ENCODE data around the gene AP3S2.

The AP3S2 gene

DNA sequence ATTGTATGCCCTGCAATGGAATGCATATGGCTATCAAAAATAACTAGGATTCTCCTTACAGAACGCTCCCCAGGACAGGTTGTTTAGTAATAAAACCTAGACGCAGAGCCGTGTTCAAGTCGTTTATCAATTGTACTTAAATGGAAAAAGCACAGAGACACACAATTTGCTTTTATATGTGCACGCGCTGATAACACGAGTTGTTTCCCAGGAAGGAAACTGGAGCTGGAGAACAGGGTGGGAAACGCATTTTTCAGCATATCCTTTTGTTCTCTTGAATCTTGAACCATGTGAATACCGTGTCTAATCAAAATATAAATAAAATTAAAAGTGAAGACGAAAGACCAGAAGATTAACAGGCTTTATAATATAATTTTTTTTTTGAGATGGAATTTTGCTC is 75.5 kb downstream of the AP3S2 start:
- TF ChIP-seq, protein P1, sequence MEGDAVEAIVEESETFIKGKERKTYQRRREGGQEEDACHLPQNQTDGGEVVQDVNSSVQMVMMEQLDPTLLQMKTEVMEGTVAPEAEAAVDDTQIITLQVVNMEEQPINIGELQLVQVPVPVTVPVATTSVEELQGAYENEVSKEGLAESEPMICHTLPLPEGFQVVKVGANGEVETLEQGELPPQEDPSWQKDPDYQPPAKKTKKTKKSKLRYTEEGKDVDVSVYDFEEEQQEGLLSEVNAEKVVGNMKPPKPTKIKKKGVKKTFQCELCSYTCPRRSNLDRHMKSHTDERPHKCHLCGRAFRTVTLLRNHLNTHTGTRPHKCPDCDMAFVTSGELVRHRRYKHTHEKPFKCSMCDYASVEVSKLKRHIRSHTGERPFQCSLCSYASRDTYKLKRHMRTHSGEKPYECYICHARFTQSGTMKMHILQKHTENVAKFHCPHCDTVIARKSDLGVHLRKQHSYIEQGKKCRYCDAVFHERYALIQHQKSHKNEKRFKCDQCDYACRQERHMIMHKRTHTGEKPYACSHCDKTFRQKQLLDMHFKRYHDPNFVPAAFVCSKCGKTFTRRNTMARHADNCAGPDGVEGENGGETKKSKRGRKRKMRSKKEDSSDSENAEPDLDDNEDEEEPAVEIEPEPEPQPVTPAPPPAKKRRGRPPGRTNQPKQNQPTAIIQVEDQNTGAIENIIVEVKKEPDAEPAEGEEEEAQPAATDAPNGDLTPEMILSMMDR (IDR thresholded peaks at IDR 0.05), result no peak

DNA sequence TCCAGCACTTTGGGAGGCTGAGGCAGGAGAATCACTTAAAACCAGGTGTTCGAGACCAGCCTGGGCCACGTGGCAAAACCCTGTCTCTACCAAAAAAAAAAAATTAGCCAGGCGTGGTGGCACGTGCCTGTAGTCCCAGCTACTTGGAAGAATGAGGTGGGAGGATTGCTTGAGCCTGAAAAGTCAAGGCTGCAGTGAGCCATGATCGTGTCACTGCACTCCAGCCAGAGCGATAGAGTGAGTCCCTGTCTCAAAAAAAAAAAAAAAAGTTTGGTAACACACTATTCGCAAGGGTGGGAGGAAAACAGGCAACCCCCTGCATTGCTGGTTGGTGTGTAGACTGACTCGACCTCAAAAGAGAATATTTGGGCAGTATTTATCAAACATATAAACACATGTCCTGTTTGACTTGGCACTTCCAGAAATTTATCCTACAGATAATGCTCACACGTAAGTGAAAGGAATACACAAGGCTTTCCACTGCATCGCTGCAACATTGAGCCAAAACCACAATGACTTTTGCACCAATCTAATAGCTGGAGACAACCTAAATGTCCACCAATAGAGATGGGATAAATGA is 76.0 kb downstream of the AP3S2 start:
- TF ChIP-seq, protein P1 (IDR thresholded peaks at IDR 0.05), result no peak

DNA sequence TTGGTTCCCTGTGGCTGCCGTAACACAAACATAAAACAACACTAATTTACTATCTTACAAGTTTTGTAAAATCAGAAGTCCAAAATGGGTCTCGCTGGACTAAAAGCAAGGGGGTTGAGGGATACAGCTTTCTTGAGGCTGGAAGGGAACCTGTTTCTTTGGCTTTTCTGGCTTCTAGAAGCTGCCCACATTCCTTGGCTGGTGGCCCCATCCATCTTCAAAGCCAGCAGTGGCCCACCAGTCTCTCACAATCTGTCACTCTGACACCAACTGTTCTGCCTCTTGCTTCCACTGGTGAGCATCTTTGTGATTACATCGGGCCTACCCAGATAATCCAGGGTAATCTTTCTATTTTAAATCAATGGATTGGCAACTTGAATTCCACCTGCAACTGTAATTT is 78.0 kb downstream of the AP3S2 start:
- TF ChIP-seq, protein P1 (IDR thresholded peaks at IDR 0.05), result no peak

DNA sequence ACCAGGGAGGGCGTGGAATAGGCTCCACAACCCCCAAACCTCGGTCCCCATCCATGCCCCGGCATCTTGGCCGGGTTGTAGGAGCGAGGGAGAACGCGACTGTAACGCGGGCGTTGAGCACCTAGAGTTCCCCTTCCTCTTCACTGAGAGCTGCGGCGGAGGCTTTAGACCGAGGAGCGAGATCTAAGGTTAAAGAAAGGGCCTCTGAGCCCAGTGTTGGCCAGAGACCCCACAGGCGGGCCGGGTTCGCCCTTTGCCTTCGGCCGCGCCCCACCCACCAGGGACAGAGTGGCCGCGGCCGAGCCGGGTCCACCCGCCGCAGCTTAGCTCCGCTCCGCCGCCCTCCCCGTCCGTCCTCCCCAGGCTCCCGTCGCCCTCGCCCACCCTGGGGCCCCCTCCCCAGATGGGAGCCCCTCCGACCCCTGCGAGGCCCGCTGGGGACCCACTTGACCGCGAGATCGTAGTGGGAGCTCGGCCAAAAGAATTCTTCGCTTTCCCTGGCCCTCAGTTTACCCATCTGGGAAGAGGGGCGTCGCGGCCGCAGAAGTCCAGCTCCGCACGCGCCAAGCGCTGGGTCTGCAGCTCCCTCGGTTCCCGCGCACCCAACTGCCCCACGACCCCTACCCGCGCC is 79.6 kb downstream of the AP3S2 start:
- TF ChIP-seq, protein P1 (IDR thresholded peaks at IDR 0.05), result no peak

DNA sequence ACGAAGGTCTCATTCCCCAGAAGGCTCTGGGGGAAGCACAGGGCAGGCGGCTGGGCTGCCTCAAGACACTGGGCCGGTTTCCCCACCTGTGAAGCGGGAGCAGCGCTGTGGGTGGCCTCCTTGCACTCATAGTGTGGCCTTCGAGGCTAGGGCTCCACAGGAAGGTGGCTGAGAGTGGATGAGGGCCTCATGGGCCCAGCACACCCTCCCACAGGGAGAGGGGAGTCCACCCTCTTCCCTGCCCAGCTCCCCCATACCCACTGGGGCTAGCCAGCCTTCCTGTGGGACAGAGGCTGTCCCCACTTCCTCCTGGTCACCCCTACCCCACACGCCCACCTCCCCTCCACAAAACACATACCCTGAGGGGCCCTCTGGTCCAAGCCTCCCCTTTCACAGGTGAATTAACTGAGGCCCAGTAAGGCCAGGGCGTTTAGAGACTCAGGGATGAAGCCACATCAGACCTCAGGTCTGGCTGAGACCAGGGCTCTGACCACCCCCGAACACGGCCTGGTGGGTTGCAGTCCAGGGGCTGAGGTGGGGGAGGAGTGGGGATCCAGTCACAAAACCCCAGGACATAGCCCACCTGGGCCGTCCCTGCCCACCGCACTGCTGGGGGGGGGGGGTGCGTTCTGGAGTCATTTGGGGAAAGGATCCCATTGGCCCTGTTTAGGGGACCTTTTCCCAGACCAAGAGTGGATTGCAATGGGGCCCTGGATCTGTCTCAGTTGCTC is 80.2 kb downstream of the AP3S2 start:
- TF ChIP-seq, protein P1 (IDR thresholded peaks at IDR 0.05), result no peak

DNA sequence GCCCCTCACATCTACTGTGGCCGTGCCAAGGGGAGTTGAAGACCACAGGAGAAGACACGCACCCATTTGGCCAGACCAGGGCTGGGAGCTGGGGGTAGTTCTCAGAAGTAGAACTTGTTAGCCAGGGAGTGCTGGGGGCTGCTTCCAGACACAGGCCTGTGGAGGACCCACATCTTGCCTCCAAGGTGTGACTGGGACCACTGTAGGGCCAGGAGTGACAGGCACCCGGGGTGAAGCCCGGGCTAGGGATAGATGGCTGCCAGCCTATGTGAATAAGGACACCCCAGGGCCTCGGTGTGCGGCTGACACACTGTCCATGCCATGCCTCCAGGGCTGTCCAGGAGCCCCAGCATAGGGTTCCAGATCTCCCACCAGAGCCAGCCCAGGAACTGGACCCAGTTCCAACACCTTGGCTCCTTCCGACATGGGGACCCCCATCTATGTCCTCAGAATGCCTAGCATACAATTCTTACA is 80.9 kb downstream of the AP3S2 start:
- TF ChIP-seq, protein P1 (IDR thresholded peaks at IDR 0.05), result no peak

DNA sequence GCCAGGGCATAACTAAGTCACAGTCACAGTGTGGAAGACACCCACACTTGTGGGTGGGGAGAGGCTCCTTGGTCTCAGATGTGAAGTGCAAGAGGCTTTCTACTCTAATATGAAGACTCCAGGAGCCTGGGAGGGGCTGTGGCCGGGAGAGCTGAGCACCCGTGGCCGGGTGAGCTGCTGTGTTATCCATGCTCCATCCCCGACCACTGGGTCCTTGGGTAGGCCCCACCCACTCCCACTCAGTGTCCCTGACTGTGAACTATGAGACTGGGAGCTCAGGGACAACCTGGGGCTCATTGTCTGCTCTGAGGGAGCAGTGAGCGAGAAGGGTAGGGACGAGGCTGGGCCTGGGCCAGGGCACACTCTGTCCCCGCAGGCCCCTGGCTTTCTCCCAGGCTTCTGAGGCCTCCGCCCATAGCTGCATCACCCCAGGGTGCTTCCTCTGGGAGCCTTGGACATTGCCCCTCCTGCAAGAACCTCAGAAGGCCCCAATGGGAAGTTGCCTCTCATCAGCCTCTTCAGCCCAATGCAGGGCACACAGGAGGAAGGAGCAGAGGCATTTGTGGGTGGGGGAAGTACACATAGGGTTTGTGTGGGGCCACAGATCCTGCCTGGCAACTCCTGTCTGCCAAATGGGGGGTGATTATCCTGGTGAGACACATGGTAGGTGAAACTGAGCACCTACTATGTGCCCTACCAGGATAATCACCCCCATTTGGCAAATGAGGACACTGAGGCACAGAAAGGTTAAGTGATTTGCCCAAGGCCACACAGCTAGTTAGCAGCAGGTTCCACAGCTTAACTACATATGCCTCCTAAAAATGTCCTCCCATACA is 81.6 kb downstream of the AP3S2 start:
- TF ChIP-seq, protein P1 (IDR thresholded peaks at IDR 0.05), result no peak
